RWPE1 (cell line): ENCODE results near the gene TBPL2.
"Not testable (repeated sequence)": the region's sequence is repeated elsewhere in the genome, so short reads cannot be mapped to it uniquely, and the experiment has no call there.

Experiments
- CTCF ChIA-PET: fragments of 350-600 bp; sonication (Branson Sonifier 250); formaldehyde crosslinking; extraction: SDS; loops from one replicate; lab custom pipeline; 2021; lab: Yijun Ruan, JAX
- POLR2A ChIA-PET: fragments of 400-600 bp; formaldehyde crosslinking; extraction: SDS; loops from one replicate; lab custom pipeline; 2020; ENCODE audit warnings: antibody characterized with exemption; ENCODE audit not compliant: low non-redundant PET; lab: Yijun Ruan, JAX
- DNase-seq: peaks from one replicate; pipeline ENCODE4 v3.0.0; 2012; ENCODE audit warnings: low spot score
- H3K27ac ChIP-seq: fragments of 450-650 bp; 2 replicates; pipeline ENCODE4 v1.5.1; 2017
- TF ChIP-seq, protein P1 (sequence below): fragments of 450-650 bp; conservative IDR thresholded peaks from 2 replicates; pipeline ENCODE4 v1.5.1; 2017; ENCODE audit warnings: low read depth, mild to moderate bottlenecking

Gene TBPL2

DNA sequence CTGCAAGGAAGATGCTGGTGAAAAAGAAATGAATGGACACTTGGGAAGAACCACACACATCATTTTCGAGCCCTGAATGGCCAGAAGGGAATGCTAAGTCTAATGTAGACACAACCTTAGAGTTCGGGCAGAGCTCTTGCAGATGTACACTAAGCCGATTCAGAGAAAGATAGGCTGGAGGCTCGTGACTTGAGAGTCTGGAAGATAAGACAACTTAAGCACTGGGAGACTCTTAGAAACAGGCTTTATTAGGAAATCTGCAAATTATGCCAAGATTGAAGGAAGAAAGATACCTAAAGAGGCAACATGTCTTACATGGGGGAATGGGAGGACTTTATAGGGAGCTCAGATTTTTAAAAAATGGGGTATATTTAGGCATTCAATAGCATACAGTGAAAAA, 13.5 kb downstream of the TBPL2 start:
- ChIA-PET POLR2A (no interaction called here), CTCF (interaction anchor here (0.6 to 0.9 kb wide), 3 partner anchors 103 to 276 kb away, joined by 3 read pairs; no protein-coding TSS in a partner anchor)
- no peak overlapping the region for H3K27ac ChIP-seq
- TF ChIP-seq, protein P1, sequence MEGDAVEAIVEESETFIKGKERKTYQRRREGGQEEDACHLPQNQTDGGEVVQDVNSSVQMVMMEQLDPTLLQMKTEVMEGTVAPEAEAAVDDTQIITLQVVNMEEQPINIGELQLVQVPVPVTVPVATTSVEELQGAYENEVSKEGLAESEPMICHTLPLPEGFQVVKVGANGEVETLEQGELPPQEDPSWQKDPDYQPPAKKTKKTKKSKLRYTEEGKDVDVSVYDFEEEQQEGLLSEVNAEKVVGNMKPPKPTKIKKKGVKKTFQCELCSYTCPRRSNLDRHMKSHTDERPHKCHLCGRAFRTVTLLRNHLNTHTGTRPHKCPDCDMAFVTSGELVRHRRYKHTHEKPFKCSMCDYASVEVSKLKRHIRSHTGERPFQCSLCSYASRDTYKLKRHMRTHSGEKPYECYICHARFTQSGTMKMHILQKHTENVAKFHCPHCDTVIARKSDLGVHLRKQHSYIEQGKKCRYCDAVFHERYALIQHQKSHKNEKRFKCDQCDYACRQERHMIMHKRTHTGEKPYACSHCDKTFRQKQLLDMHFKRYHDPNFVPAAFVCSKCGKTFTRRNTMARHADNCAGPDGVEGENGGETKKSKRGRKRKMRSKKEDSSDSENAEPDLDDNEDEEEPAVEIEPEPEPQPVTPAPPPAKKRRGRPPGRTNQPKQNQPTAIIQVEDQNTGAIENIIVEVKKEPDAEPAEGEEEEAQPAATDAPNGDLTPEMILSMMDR = no peak
- DNase-seq = no peak

DNA sequence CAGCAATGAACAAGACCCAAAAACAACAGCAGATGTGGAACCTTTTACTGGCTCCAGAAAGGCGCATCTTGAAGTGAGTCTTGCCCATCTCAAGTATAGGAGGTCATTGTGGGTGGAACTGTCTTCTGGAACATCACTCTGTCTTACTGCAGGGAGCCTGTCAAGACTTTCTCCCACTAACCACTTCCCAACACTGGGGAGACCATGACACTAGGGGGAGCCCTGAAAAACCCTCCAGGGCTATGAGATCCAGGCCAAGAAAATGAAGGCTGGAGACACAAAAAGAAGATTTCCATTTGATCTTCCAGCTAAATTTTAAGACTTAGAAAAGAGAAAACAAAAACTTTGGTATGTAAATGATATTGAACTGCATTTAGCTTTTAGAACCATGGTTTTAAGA, 15.3 kb downstream of the TBPL2 start:
- ChIA-PET POLR2A (no interaction called here), CTCF (interaction anchor here (0.8 kb wide), 1 partner anchor 13 kb away, joined by 4 read pairs; no protein-coding TSS in a partner anchor)
- no peak for DNase-seq
- TF ChIP-seq, protein P1 = no peak
- no peak overlapping the region for H3K27ac ChIP-seq

DNA sequence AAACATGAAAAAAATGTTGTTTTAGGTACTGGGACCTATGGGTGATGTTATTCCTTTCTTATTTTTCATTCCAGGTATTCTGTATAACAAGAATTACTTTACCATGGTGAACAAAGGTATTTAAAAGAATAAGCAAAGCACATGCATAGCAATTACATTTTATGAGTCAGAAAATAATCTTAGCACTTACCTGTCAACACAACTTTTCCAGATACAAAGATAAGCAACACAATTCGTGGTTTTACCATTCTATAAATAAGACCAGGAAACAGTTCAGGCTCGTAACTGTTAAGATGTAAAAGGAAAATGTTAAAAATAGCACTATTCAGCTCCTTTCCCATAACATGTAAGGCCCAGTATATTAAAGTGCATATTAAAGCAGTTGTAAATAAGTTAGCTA, 16.4 kb downstream of the TBPL2 start:
- H3K27ac ChIP-seq = no peak overlapping the region
- DNase-seq = no peak
- TF ChIP-seq, protein P1 = no peak
- POLR2A ChIA-PET = no interaction called here
- CTCF ChIA-PET = interaction anchor here (0.7 kb wide), 2 partner anchors 18 to 308 kb away, joined by 3 to 4 read pairs; no protein-coding TSS in a partner anchor

DNA sequence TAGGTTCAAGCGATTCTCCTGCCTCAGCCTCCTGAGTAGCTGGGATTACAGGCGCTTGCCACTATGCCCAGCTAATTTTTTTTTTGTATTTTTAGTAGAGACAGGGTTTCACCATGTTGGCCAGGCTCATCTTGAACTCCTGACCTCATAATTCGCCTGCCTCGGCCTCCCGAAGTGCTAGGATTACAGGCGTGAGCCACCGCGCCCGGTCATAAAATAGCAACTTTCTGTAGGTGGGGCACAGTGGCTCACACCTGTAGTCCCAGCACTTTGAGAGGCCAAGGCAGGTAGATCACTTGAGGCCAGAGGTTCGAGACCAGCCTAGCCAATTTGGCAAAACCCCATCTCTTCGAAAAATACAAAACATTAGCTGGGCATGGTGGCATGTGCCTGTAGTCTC, 18.1 kb downstream of the TBPL2 start:
- H3K27ac ChIP-seq, CTCF ChIA-PET, DNase-seq, POLR2A ChIA-PET: not testable (repeated sequence)

DNA sequence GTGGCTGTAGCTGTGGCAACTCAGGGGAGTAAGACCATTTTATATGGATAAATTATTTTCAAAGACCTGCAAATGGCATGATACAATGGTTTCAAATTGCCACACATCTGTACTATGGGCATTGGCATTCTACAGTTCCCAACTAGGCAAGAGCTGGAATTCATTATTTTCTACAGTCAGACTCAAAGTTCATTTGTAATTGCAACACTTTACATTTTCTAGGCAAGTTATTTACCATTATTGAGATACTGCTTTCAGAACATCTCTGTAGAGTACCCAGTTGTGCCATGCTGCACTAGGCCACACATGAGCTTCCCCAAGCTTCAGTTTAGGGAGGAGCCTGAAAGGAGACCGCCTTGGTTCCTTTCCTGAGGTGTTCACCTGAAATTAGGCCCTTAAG, 20.8 kb downstream of the TBPL2 start:
- TF ChIP-seq, protein P1 = no peak
- no peak for DNase-seq
- CTCF ChIA-PET = no interaction called here
- H3K27ac ChIP-seq = no peak overlapping the region
- POLR2A ChIA-PET = no interaction called here

DNA sequence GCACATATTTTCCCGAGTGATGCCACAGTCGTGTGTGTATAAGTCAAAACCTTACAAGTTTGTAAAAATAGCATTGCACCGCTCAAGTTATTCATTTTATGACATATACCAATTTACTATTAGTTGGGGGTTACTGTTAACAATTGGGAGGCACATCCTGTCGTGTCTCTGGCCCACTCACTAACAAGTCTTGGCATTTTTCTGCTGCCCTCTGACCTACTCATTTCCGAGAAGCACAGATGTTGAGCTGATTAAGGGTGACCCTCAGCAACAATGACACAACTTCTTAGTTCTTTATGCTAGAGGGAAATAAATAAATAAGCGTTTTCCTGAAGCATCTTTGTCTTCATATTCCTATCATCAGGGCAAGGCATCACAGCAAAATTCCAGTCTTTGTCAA, 22.0 kb downstream of the TBPL2 start:
- POLR2A ChIA-PET = no interaction called here

DNA sequence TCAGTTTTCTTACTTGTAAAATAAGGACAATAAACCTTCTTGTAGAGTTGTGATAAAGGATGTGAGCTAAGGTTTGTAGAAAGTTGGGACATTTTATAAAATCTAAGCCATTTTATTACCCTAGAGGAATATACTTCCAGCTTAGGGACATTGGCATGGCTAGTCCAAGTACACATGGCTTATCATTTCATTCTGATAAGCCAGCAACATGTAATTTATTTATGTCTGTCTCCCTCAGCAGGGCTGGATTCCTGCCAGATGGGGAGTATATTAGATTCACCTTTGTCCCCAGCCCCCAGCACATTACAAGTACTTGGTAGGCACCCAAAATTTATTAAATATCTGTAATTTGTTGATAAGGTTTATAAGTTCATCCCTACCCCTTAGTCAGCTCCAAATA, 22.5 kb downstream of the TBPL2 start:
- CTCF ChIA-PET = interaction anchor here (0.6 kb wide), 1 partner anchor 780 kb away, joined by 3 read pairs; no protein-coding TSS in a partner anchor

More for the DNA sequence above, 22.0 kb downstream of the TBPL2 start:
- TF ChIP-seq, protein P1 = no peak
- CTCF ChIA-PET = no interaction called here
- H3K27ac ChIP-seq = no peak overlapping the region
- no peak for DNase-seq

More for the DNA sequence above, 22.5 kb downstream of the TBPL2 start:
- TF ChIP-seq, protein P1 = no peak
- POLR2A ChIA-PET = no interaction called here
- no peak overlapping the region for H3K27ac ChIP-seq
- DNase-seq = no peak
